KG1 (cell line): ENCODE results near the gene ANXA4.

Experiments used
- DNase-seq: peaks from one replicate; lab custom pipeline; 2025; lab: John Stamatoyannopoulos, UW

The ANXA4 gene

DNA sequence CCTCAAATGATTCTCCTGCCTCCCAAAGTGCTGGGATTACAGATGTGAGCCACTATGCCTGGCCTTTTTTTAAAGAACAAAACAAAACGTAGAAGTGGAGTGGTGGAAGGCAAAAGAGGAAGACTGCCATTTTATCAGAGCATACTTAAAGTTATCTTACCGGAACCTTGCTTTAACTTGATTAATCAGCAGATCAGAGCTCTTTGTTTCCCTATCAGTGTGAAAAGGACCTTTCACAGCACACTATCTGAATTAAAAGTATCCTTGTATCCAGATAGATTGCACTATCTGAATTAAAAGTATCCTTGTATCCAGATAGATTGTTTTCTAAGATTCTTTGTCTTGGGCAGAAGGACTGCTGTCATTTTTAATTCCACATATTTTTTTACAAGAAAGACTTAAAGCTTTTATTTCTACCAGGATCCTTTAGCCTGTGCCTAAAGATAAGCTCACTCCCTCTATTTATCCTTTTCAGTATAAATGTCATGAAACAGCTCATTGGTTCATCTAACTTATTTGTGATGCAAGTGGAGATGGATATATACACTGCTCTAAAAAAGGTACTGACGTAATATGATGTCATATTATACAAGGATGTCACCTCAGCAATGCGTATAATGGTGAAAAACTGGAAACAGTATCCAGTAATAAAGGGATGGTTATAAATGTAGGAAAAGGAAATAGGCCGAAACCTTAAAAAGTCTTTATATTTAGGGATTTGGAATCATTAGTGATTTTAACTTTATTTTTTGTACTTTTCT, 105.3 kb downstream of the ANXA4 start:
- DNase-seq: no peak

DNA sequence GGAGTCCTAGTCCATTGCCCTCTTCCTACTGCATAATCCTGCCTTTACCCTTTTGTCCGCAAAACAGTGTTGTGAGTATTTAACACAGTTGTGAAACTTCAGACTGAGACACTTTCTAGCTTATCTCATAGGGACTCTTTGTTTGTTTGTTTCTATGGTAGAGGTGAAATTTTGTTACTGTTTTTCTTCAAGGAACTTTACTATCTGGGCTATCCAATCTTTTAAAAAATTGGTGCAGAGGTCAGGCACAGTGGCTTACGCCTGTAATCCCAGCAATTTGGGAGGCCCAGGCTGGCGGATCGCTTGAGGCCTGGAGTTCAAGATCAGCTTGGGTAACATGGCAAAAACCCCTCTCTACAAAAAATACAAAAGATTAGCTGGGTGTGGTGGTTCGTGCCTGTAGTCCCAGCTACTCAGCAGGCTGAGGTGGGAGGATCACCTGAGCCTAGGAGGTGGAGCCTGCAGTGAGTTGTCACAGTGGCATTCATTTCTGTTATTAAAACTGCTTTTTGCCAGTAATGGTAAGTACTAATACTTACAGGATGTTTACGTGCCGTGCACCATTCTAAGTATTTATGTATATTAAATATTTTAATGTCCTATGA, 106.4 kb downstream of the ANXA4 start:
- DNase-seq: no peak

DNA sequence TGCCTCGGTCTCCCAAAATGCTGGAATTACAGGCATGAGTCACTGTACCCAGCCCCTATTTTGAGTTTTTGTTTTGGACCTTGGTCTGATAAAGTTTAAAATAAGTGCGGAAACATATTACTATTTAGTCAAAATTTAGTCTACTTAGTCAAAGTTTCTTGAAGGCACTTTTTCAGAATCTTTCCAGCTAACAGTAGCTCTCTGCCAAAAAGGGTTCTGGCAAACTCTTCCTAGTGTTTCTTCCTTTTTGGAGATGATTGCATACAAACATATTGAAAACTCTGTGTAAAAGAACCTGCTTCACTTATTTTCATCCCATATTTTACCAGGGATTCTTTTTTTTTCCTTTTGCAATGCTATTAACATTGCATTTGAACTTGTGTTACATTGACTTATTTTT, 116.3 kb downstream of the ANXA4 start:
- DNase-seq: no peak

DNA sequence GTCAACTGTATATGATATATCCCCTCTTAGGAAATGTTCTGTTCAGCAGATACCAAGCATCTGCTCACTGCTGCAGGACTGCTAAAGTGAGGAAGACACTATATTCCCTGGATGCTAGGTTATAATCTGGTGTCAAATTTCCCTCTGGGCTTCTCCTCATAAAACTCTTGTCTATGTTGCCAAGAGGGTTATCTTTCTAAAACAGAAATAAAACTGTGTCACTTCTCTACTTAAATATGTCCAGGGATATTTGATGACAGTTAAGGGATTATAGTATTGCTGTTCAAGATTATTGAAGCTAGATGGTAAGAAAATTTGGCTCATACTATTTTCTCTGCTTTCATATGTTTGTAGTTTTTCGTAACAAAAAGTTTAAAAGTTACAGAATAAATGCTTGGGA, 121.4 kb downstream of the ANXA4 start:
- no peak for DNase-seq
